Activated CD4-positive, alpha-beta memory T cell treated with anti-CD3 and anti-CD28 coated beads for 36 hours (primary cell): ENCODE results near the gene MMRN2. TPM values are rescaled to one million over a fixed set of nuclear protein-coding genes. Genes with fewer than 3 reads are reported as not detected.
A peak's percentile ranks its signal among the peaks of the same experiment; 100 is the strongest.

Experiments
- CTCF ChIA-PET: fragments of 350-600 bp; sonication (Branson Sonifier 250); formaldehyde crosslinking; loops from one replicate; lab custom pipeline; 2021; ENCODE audit warnings: antibody characterized with exemption, inconsistent platforms; lab: Charles Lee
- POLR2A ChIA-PET: fragments of 350-600 bp; sonication (Branson Sonifier 250); formaldehyde crosslinking; loops from one replicate; lab custom pipeline; 2021; ENCODE audit warnings: antibody characterized with exemption; lab: Charles Lee
- DNase-seq: peaks from one replicate; pipeline ENCODE4 v3.0.0-alpha.2; 2020
- H3K27ac Mint-ChIP-seq: one replicate; pipeline ENCODE4 v1.8.0; 2021; ENCODE audit warnings: mixed read lengths
- H3K27me3 Mint-ChIP-seq: one replicate; pipeline ENCODE4 v1.8.0; 2021; ENCODE audit warnings: mixed read lengths
- H3K36me3 Mint-ChIP-seq: one replicate; pipeline ENCODE4 v1.8.0; 2021; ENCODE audit warnings: mixed read lengths
- H3K4me1 Mint-ChIP-seq: one replicate; pipeline ENCODE4 v1.8.0; 2021; ENCODE audit warnings: low read depth, mixed read lengths
- H3K4me3 Mint-ChIP-seq: one replicate; pipeline ENCODE4 v1.8.0; 2021; ENCODE audit warnings: mild to moderate bottlenecking, mixed read lengths
- H3K9me3 Mint-ChIP-seq: one replicate; pipeline ENCODE4 v1.8.0; 2021; ENCODE audit warnings: mixed read lengths
- intact Hi-C: fragments of 100-400 bp; cut with micrococcal nuclease; formaldehyde crosslinking; loops from one replicate; pipeline ENCODE4 v1.15.1; 2023
- total RNA-seq, 2 experiments: library from RNA; stranded (reverse); gene quantifications; one replicate each; pipeline ENCODE4 v1.2.3, GENCODE V29; 2021

MMRN2 gene
- total RNA-seq, 2 experiments from 2014 or later = not detected

- peaks cover 2% of the 10 kb centered on the region for H3K27me3 Mint-ChIP-seq
- H3K4me3 Mint-ChIP-seq = no peak within 1 kb of the TSS
- peaks cover 31% of the 10 kb centered on the region for H3K4me1 Mint-ChIP-seq
- H3K27ac Mint-ChIP-seq = no peak within 1 kb of the TSS
- POLR2A ChIA-PET = no interaction called here
- no peak for DNase-seq
- no peaks in the 10 kb centered on the region for H3K36me3 Mint-ChIP-seq
- CTCF ChIA-PET = interaction anchor here (1.6 to 5.7 kb wide), 3 partner anchors 10 to 30 kb away, joined by 6 to 47 read pairs (median 7); partner anchors contain the start of gene SNCG
- intact Hi-C loops = loop anchor here (10.0 kb wide), 1 partner anchor 284 kb away; no protein-coding TSS in a partner anchor
- no peaks in the 10 kb centered on the region for H3K9me3 Mint-ChIP-seq
Observed at GRCh38 chr10:86968271-86968993, 11.0 kb upstream of the MMRN2 start, which contains the start of gene ADIRF. TSS of gene ADIRF (plus strand) at chr10:86968482. CDS start at chr10:86968545, 63 bp downstream.

DNA sequence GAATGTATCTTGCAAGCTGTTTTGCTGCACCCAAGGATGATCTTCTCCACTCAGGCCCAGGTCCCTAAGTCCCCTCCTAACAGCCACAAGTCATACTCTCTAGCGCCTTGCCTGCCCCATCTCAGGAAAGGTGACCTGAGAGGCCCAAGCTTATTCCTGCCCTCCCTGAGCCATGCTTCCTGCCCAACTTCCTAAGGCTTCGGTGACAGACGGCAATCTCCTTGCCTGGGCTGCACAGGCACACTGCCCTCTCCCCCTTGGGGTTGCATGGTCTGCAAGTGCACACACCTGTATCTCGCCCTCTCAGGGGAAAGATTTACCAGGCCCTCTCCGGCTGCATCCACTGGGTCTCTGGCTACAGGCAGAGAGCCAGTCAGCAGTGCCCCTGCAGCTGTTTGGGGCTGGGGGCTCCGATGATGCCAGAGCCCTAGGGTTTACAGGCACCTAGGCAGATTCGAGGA lies 10.1 kb upstream of the MMRN2 start:
- POLR2A ChIA-PET = no interaction called here
- intact Hi-C loops = loop anchor here (10.0 kb wide), 1 partner anchor 283 kb away; no protein-coding TSS in a partner anchor
- DNase-seq = no peak

DNA sequence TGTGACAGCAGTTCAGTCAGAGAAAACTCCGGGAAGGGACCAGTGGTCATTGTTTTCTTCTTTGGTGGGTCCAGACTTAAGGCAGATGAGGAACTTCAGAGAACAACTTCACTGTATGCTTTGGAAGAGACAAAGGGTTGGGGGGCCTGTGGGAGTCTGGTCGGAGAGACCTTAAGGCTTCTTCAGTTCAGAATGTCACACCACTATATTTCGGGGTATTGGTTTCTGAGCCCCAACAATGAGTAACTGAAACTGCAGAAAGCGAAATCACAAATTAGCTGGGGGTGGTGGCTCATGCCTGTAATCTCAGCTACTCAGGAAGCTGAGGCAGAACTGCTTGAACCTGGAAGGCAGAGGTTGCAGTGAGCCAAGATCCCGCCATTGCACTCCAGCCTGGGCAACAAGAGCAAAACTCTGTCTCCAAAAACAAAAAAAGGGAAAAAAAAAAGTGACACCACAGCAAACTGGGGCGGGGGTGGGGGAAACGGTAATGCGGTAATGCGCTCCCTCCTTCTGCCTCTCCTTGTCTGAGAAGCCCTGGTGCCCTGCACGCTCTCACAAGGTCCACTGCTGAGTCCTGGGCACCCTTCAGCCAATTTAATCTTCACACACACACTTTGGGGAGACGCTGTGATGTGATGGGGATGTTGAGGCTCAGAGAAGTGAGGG lies 8.7 kb upstream of the MMRN2 start:
- CTCF ChIA-PET = interaction anchor here (0.6 to 5.7 kb wide), 15 partner anchors 8 to 341 kb away, joined by 3 to 47 read pairs (median 4); partner anchors contain the start of genes MMRN2 and SNCG
- peaks cover 26% of the 10 kb centered on the region for H3K4me1 Mint-ChIP-seq
- DNase-seq = peak; percentile 49
- POLR2A ChIA-PET = interaction anchor here (0.8 kb wide), 1 partner anchor 254 kb away, joined by 3 read pairs; no protein-coding TSS in a partner anchor
- H3K27me3 Mint-ChIP-seq = peaks cover 2% of the 10 kb centered on the region
- H3K36me3 Mint-ChIP-seq = no peaks in the 10 kb centered on the region
- peak overlapping the region; percentile 69 for H3K27ac Mint-ChIP-seq
- no peaks in the 10 kb centered on the region for H3K9me3 Mint-ChIP-seq
- peak overlapping the region; percentile 38 for H3K4me3 Mint-ChIP-seq
- intact Hi-C loops = loop anchor here (1.0 to 10.0 kb wide), 3 partner anchors 27 to 281 kb away; partner anchors contain the start of gene SHLD2

More for the DNA sequence above, 10.1 kb upstream of the MMRN2 start:
- H3K36me3 Mint-ChIP-seq = no peaks in the 10 kb centered on the region
- peaks cover 2% of the 10 kb centered on the region for H3K27me3 Mint-ChIP-seq
- H3K9me3 Mint-ChIP-seq = no peaks in the 10 kb centered on the region
- CTCF ChIA-PET = interaction anchor here (1.4 to 5.7 kb wide), 5 partner anchors 9 to 29 kb away, joined by 4 to 47 read pairs (median 6); partner anchors contain the start of gene SNCG
- peaks cover 31% of the 10 kb centered on the region for H3K4me1 Mint-ChIP-seq
- no peak overlapping the region for H3K27ac Mint-ChIP-seq
- no peak overlapping the region for H3K4me3 Mint-ChIP-seq

- ChIA-PET CTCF (interaction anchor here (5.7 kb wide), 1 partner anchor 26 kb away, joined by 47 read pairs; no protein-coding TSS in a partner anchor), POLR2A (no interaction called here)
- DNase-seq = peak; percentile 8
- Mint-ChIP-seq H3K4me3 (no peak overlapping the region), H3K4me1 (peaks cover 19% of the 10 kb centered on the region), H3K9me3 (no peaks in the 10 kb centered on the region), H3K27me3 (no peaks in the 10 kb centered on the region), H3K36me3 (no peaks in the 10 kb centered on the region), H3K27ac (no peak overlapping the region)
- intact Hi-C loops = loop anchor here (10.0 kb wide), 1 partner anchor 280 kb away; no protein-coding TSS in a partner anchor
Observed at GRCh38 chr10:86964847-86965190, 7.4 kb upstream of the MMRN2 start.

- no peaks in the 10 kb centered on the region for H3K9me3 Mint-ChIP-seq
- no peaks in the 10 kb centered on the region for H3K27me3 Mint-ChIP-seq
- ChIA-PET CTCF (interaction anchor here (1.3 kb wide), 1 partner anchor 26 kb away, joined by 3 read pairs; no protein-coding TSS in a partner anchor), POLR2A (no interaction called here)
- no peak overlapping the region for H3K4me3 Mint-ChIP-seq
- intact Hi-C loops = loop anchor here (10.0 kb wide), 1 partner anchor 279 kb away; no protein-coding TSS in a partner anchor
- no peaks in the 10 kb centered on the region for H3K36me3 Mint-ChIP-seq
- H3K4me1 Mint-ChIP-seq = peaks cover 19% of the 10 kb centered on the region
- no peak overlapping the region for H3K27ac Mint-ChIP-seq
- DNase-seq = peak; percentile 6
Observed at GRCh38 chr10:86964061-86964846, 6.8 kb upstream of the MMRN2 start.

DNA sequence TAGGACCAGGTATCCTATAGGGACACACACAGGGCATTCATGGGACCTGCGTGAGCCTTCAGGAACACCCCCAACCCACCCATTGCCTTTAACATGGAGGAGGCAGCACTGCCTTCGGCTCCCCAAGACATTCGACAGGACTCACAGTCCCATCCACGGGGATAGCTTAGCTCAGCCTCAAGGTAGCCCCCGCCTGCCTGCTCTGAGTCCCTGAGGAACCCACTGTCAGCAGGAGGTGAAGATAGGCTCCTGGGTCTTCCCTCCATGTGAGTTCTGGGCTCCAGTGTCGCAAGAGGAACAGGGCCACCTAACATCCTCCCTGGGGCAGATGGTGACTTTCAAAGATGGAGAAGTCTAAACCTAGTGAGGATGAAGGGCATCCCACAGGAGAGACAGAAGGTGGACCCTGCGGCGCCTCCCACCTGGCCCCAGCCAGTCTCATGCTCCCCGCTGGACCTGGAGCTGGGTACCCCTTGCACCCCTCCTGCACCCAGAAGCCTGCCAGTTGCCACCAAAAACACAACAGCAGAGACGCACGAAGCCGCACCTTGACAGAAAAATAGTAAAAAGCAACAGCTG lies 6.0 kb upstream of the MMRN2 start:
- DNase-seq = peak; percentile 6
- POLR2A ChIA-PET = no interaction called here

GRCh38 chr10:86962981-86963310 lies 5.5 kb upstream of the MMRN2 start:
- no peak overlapping the region for H3K27ac Mint-ChIP-seq
- POLR2A ChIA-PET = no interaction called here
- no peaks in the 10 kb centered on the region for H3K27me3 Mint-ChIP-seq
- H3K9me3 Mint-ChIP-seq = no peaks in the 10 kb centered on the region
- no peak for DNase-seq
- no peaks in the 10 kb centered on the region for H3K36me3 Mint-ChIP-seq
- H3K4me3 Mint-ChIP-seq = no peak overlapping the region
- H3K4me1 Mint-ChIP-seq = peaks cover 19% of the 10 kb centered on the region
- CTCF ChIA-PET = interaction anchor here (1.1 to 1.3 kb wide), 2 partner anchors 25 to 274 kb away, joined by 3 read pairs; no protein-coding TSS in a partner anchor
- intact Hi-C loops = loop anchor here (10.0 kb wide), 1 partner anchor 278 kb away; no protein-coding TSS in a partner anchor

More for the DNA sequence above, 6.0 kb upstream of the MMRN2 start:
- H3K4me3 Mint-ChIP-seq = no peak overlapping the region
- H3K36me3 Mint-ChIP-seq = no peaks in the 10 kb centered on the region
- intact Hi-C loops = loop anchor here (10.0 kb wide), 1 partner anchor 279 kb away; no protein-coding TSS in a partner anchor
- no peak overlapping the region for H3K27ac Mint-ChIP-seq
- H3K27me3 Mint-ChIP-seq = no peaks in the 10 kb centered on the region
- H3K4me1 Mint-ChIP-seq = peaks cover 19% of the 10 kb centered on the region
- CTCF ChIA-PET = interaction anchor here (1.1 to 1.3 kb wide), 2 partner anchors 25 to 275 kb away, joined by 3 read pairs; no protein-coding TSS in a partner anchor
- H3K9me3 Mint-ChIP-seq = no peaks in the 10 kb centered on the region

DNA sequence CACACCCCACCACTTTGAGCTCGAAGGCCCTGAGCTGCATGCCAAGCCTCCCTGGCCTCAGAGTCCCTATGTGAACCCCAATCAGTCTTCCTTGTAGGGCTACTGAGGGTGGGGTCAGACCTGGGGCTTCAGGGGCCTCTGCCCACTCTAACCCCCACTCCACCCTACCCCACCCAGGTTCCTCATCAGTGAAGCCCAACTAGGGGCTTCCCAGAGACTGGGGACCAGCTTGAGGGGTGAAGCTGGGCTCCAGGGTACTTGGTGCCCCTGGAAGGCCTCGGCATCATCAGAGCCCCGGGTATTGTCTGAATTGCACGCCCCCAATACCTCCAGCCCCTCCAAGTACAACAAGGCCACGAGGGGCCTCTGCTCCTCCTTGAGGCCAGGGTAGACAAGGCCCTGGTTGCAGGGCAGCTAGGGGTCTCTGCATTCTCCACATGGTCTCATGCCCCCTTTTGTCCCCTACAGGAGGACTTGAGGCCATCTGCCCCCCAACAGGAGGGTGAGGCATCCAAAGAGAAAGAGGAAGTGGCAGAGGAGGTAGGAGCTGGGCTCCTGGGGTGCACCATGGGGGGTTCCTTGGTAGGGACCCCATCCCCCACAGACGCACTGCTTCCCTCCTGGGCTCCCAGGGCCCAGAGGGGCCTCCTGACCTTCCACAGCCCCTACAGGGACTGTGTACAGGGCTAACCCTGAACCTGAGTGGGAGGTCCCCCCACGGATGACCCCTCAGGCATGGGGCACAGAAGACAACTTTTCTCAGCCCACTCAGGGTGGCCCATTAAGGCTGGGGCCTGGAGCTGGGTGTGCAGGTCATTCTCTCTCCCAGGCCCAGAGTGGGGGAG lies 4.9 kb upstream of the MMRN2 start:
- no peaks in the 10 kb centered on the region for H3K36me3 Mint-ChIP-seq
- peak; percentile 7 for DNase-seq
- intact Hi-C loops = loop anchor here (10.0 kb wide), 1 partner anchor 278 kb away; no protein-coding TSS in a partner anchor
- no peaks in the 10 kb centered on the region for H3K27me3 Mint-ChIP-seq
- H3K27ac Mint-ChIP-seq = no peak overlapping the region
- H3K9me3 Mint-ChIP-seq = no peaks in the 10 kb centered on the region
- POLR2A ChIA-PET = no interaction called here
- H3K4me3 Mint-ChIP-seq = no peak overlapping the region
- CTCF ChIA-PET = interaction anchor here (0.6 to 1.3 kb wide), 3 partner anchors 24 to 590 kb away, joined by 3 read pairs; no protein-coding TSS in a partner anchor
- peaks cover 16% of the 10 kb centered on the region for H3K4me1 Mint-ChIP-seq

- ChIA-PET POLR2A (no interaction called here), CTCF (interaction anchor here (0.6 to 1.7 kb wide), 4 partner anchors 9 to 591 kb away, joined by 3 to 16 read pairs (median 5); no protein-coding TSS in a partner anchor)
- peak; percentile 6 for DNase-seq
- no peaks in the 10 kb centered on the region for H3K27me3 Mint-ChIP-seq
- H3K9me3 Mint-ChIP-seq = no peaks in the 10 kb centered on the region
- peaks cover 11% of the 10 kb centered on the region for H3K4me1 Mint-ChIP-seq
- H3K27ac Mint-ChIP-seq = no peak overlapping the region
- intact Hi-C loops = loop anchor here (2.0 to 10.0 kb wide), 2 partner anchors 251 to 277 kb away; no protein-coding TSS in a partner anchor
- H3K36me3 Mint-ChIP-seq = no peaks in the 10 kb centered on the region
- no peak overlapping the region for H3K4me3 Mint-ChIP-seq
Observed at GRCh38 chr10:86961481-86962091, 4.2 kb upstream of the MMRN2 start.
